Peyer's patch (tissue), 4 donors: ENCODE measurements around the gene PPCS.

Source experiments
- CTCF ChIP-seq, 6 experiments: fragments of 450-650 bp in 4 of 6; fragments of 200-600 bp in 2 of 6; sonication (generic) in 1 of 6; IDR thresholded peaks; one replicate each; pipeline ENCODE4 v1.5.1; 2017 to 2019; ENCODE audit warnings: antibody characterized with exemption in 6 of 6, mild to moderate bottlenecking in 3 of 6, moderate library complexity in 1 of 6
- POLR2A ChIP-seq, 2 donors: fragments of 450-650 bp; IDR thresholded peaks; one replicate each; pipeline ENCODE4 v1.5.1; 2017; ENCODE audit warnings: antibody characterized with exemption in 2 of 2, mild to moderate bottlenecking in 2 of 2, moderate library complexity in 2 of 2

GRCh38 chr1:42456754-42457089 lies 379 bp downstream of the PPCS start:
- TF ChIP-seq POLR2A (IDR thresholded peaks at IDR 0.05) = no peak
- TF ChIP-seq CTCF (IDR thresholded peaks at IDR 0.05) = no peak
